GM18519 (cell line): ENCODE measurements around the gene RNF114.

Experiments used
- ATAC-seq: cut with Tn5 transposase; IDR thresholded peaks from one replicate; pipeline ENCODE4 v1.9.1; 2021; ENCODE audit warnings: mild to moderate bottlenecking, moderate library complexity; ENCODE audit not compliant: unreplicated experiment, low FRiP score

Gene RNF114

GRCh38 chr20:49901588-49901987 lies 34.6 kb upstream of the RNF114 start:
- ATAC-seq = no peak

- ATAC-seq = no peak
These were observed 31.6 kb upstream of the RNF114 start for GRCh38 chr20:49904440-49905214.

- no peak for ATAC-seq
These were observed 30.6 kb upstream of the RNF114 start for GRCh38 chr20:49905415-49906091.

GRCh38 chr20:49906101-49906604 lies 30.0 kb upstream of the RNF114 start:
- ATAC-seq = no peak

GRCh38 chr20:49906615-49907154 lies 29.5 kb upstream of the RNF114 start:
- no peak for ATAC-seq

- ATAC-seq = no peak
These were observed 28.6 kb upstream of the RNF114 start for GRCh38 chr20:49907405-49908257.

GRCh38 chr20:49908258-49908565 lies 28.0 kb upstream of the RNF114 start:
- no peak for ATAC-seq

GRCh38 chr20:49909499-49910339 lies 26.5 kb upstream of the RNF114 start:
- no peak for ATAC-seq

GRCh38 chr20:49910340-49910706 lies 25.9 kb upstream of the RNF114 start:
- ATAC-seq = no peak

- ATAC-seq = no peak
These were observed 22.7 kb upstream of the RNF114 start for GRCh38 chr20:49913399-49914047.

- no peak for ATAC-seq
These were observed 21.7 kb upstream of the RNF114 start for GRCh38 chr20:49914310-49915117.

- peak; percentile 22 for ATAC-seq
These were observed 21.1 kb upstream of the RNF114 start for GRCh38 chr20:49915118-49915379.

GRCh38 chr20:49915380-49916145 lies 20.6 kb upstream of the RNF114 start, which contains the start of gene SPATA2:
Gene SPATA2, minus strand, starts transcription at chr20:49915529. Its CDS starts 7,039 bp downstream, at chr20:49908490.
- ATAC-seq = peak; percentile 69

- no peak for ATAC-seq
These were observed 19.8 kb upstream of the RNF114 start for GRCh38 chr20:49916146-49917002.

- no peak for ATAC-seq
These were observed 17.8 kb upstream of the RNF114 start for GRCh38 chr20:49918446-49918845.

- ATAC-seq = no peak
These were observed 17.2 kb upstream of the RNF114 start for GRCh38 chr20:49919009-49919408.

- no peak for ATAC-seq
These were observed 16.7 kb upstream of the RNF114 start for GRCh38 chr20:49919461-49919860.
